GM19328 (cell line): Measurements from ENCODE around the gene GEMIN7.

Source experiments
- ATAC-seq: cut with Tn5 transposase; IDR thresholded peaks from one replicate; pipeline ENCODE4 v1.9.1; 2021; ENCODE audit warnings: mild to moderate bottlenecking, moderate library complexity; ENCODE audit not compliant: unreplicated experiment

GEMIN7 gene

GRCh38 chr19:45125360-45125759, 46.3 kb downstream of the GEMIN7 start:
- no peak for ATAC-seq

- ATAC-seq, result no peak
These were observed 47.0 kb downstream of the GEMIN7 start for GRCh38 chr19:45125975-45126493.

GRCh38 chr19:45126654-45127053, 47.6 kb downstream of the GEMIN7 start:
- no peak for ATAC-seq

- no peak for ATAC-seq
These were observed 49.1 kb downstream of the GEMIN7 start for GRCh38 chr19:45128146-45128545.

- ATAC-seq, result no peak
These were observed 49.7 kb downstream of the GEMIN7 start for GRCh38 chr19:45128806-45129205.

GRCh38 chr19:45130236-45130635, 51.2 kb downstream of the GEMIN7 start:
- no peak for ATAC-seq

- no peak for ATAC-seq
These were observed 52.0 kb downstream of the GEMIN7 start for GRCh38 chr19:45130888-45131615.

GRCh38 chr19:45133661-45134060, 54.6 kb downstream of the GEMIN7 start:
- ATAC-seq, result no peak

- no peak for ATAC-seq
These were observed 56.3 kb downstream of the GEMIN7 start for GRCh38 chr19:45135176-45135885.

GRCh38 chr19:45136507-45137178, 57.6 kb downstream of the GEMIN7 start:
- no peak for ATAC-seq

GRCh38 chr19:45137179-45137761, 58.2 kb downstream of the GEMIN7 start:
- ATAC-seq, result no peak

- no peak for ATAC-seq
These were observed 59.3 kb downstream of the GEMIN7 start for GRCh38 chr19:45138303-45138751.

GRCh38 chr19:45139286-45140143, 60.5 kb downstream of the GEMIN7 start:
- ATAC-seq, result no peak

GRCh38 chr19:45140144-45140503, 61.1 kb downstream of the GEMIN7 start:
- no peak for ATAC-seq

- no peak for ATAC-seq
These were observed 61.5 kb downstream of the GEMIN7 start for GRCh38 chr19:45140533-45140932.
